ENCODE data around the gene ZGLP1.
"Not testable (repeated sequence)": the region's sequence is repeated elsewhere in the genome, so short reads cannot be mapped to it uniquely, and the experiment has no call there.

Gene ZGLP1

DNA sequence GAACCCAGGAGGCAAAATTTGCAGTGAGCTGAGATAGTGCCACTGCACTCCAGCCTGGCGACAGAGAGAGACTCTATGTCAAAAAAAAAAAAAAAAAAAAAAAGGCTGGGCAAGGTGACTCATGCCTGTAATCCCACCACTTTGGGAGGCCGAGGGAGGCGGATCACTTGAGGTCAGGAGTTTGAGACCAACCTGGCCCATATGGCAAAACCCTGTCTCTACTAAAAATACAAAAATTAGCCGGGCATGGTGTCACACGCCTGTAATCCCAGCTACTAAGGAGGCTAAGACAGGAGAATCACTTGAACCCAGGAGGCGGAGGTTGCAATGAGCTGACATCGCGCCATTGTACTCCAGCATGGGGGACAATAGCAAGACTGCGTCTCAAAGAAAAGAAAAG lies 27.1 kb upstream of the ZGLP1 start:
- no CpG with 5 or more reads among the region's 9 CpGs for WGBS (ENCODE audit: insufficient coverage, insufficient read length)
- H3K27ac ChIP-seq (ENCODE audit: low read length); H3K9me3 ChIP-seq (ENCODE audit: control insufficient read depth, insufficient read depth, low read length); H3K36me3 ChIP-seq (ENCODE audit: control insufficient read depth, insufficient read depth, low read length); H3K27me3 ChIP-seq (ENCODE audit: control insufficient read depth, insufficient read depth, low read length); H3K4me3 ChIP-seq (ENCODE audit: low read length); DNase-seq (ENCODE audit: low read depth, low spot score): not testable (repeated sequence)
- H3K4me1 ChIP-seq (ENCODE audit: control insufficient read depth, insufficient read depth, low read length) = peaks cover 18% of the 10 kb centered on the region

DNA sequence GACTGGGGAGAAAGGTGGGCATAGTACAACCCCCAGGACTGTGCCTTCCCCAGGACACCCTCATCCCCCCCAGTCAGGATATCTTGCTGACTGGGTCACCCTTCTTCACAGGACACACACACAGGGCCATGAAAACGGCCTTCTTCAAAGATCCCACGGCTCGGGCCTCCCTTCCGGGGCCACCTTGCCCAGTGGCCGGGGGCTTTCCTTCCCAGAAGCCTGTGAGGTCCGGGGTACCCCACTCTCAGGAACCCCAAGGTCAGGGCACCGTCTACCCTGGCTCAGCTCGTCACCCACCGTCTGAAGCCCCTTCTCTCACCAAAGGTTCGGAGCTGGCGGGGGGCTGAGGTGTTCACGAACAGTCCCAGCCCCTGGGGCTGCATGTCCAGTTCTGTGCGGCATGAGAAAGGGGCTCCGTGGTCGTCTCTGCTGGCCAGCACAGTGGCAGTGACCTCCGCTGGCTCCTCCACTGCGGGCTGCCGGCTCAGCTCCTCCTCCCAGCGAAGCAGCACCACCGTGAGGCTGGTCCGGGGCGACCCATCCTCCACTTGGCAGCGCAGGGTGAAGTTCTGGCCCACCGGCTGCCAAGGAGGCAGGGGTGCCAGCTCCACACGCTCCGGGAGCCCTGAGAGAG lies 25.9 kb upstream of the ZGLP1 start:
- Histone ChIP-seq H3K27me3 (ENCODE audit: control insufficient read depth, insufficient read depth, low read length) (no peaks in the 10 kb centered on the region), H3K4me3 (ENCODE audit: low read length) (no peak overlapping the region; the same call in 1 of the 2 replicates), H3K4me1 (ENCODE audit: control insufficient read depth, insufficient read depth, low read length) (peaks cover 18% of the 10 kb centered on the region), H3K36me3 (ENCODE audit: control insufficient read depth, insufficient read depth, low read length) (no peaks in the 10 kb centered on the region; the same call in 1 of the 2 replicates), H3K9me3 (ENCODE audit: control insufficient read depth, insufficient read depth, low read length) (no peaks in the 10 kb centered on the region), H3K27ac (ENCODE audit: low read length) (no peak overlapping the region)
- no peak for DNase-seq (ENCODE audit: low read depth, low spot score)
- no CpG with 5 or more reads among the region's 26 CpGs for WGBS (ENCODE audit: insufficient coverage, insufficient read length)

DNA sequence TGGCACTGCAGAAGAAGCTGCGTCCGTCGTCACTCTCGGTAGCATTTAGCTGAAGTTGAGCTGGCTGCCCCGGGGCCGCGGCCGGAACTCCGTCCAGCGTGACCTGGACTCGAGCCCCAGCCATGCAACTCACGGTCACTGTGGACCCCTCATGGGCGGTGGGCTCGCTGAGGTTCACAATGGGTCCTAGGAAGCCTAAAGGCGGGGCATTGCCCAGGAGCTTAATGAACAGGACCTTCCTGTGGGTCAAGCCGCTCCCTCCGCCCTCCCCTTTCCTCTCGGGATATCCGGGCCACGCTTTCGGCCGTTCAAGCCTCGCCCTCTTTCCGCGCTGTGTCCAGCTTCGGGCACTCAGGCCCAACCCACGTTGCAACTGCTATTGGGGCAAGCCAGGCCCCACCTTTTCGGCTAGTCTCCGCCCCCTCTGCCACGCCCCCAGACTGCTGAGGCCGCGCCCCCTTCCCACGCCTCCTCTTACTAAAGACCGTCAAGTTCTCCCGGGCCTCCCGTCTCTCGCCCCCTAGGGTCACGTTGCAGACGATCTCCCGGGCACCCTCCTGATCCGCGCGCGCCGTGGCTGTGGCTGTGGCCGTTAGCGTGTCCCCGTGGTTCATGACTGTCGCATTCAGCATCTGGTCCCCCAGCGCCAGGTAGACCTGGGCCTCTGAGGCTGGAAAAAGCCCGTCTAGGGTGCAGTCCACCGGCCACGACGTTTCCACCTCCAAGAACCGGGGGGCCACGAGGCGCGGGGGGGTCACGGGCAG lies 25.2 kb upstream of the ZGLP1 start:
- Histone ChIP-seq H3K36me3 (ENCODE audit: control insufficient read depth, insufficient read depth, low read length) (peaks cover 5% of the 10 kb centered on the region), H3K4me1 (ENCODE audit: control insufficient read depth, insufficient read depth, low read length) (peaks cover 18% of the 10 kb centered on the region), H3K9me3 (ENCODE audit: control insufficient read depth, insufficient read depth, low read length) (no peaks in the 10 kb centered on the region), H3K4me3 (ENCODE audit: low read length) (peak overlapping the region; percentile 95; the same call in 1 of the 2 replicates), H3K27me3 (ENCODE audit: control insufficient read depth, insufficient read depth, low read length) (no peaks in the 10 kb centered on the region), H3K27ac (ENCODE audit: low read length) (no peak overlapping the region)
- DNase-seq (ENCODE audit: low read depth, low spot score) = no peak
- WGBS (ENCODE audit: insufficient coverage, insufficient read length) = no CpG with 5 or more reads among the region's 59 CpGs

GRCh38 chr19:10333758-10334587 lies 24.4 kb upstream of the ZGLP1 start:
- no peak for DNase-seq (ENCODE audit: low read depth, low spot score)
- Histone ChIP-seq H3K4me3 (ENCODE audit: low read length) (peak overlapping the region; percentile 95; the same call in 1 of the 2 replicates), H3K27ac (ENCODE audit: low read length) (no peak overlapping the region), H3K4me1 (ENCODE audit: control insufficient read depth, insufficient read depth, low read length) (peaks cover 10% of the 10 kb centered on the region), H3K9me3 (ENCODE audit: control insufficient read depth, insufficient read depth, low read length) (no peaks in the 10 kb centered on the region), H3K36me3 (ENCODE audit: control insufficient read depth, insufficient read depth, low read length) (peaks cover 12% of the 10 kb centered on the region), H3K27me3 (ENCODE audit: control insufficient read depth, insufficient read depth, low read length) (no peaks in the 10 kb centered on the region)
- no CpG with 5 or more reads among the region's 44 CpGs for WGBS (ENCODE audit: insufficient coverage, insufficient read length)

GRCh38 chr19:10332965-10333757 lies 23.5 kb upstream of the ZGLP1 start, which contains the start of gene RAVER1:
TSS of gene RAVER1 (minus strand) at chr19:10333529. CDS start at chr19:10333507, 22 bp downstream.
- no CpG with 5 or more reads among the region's 82 CpGs for WGBS (ENCODE audit: insufficient coverage, insufficient read length)
- H3K9me3 ChIP-seq (ENCODE audit: control insufficient read depth, insufficient read depth, low read length) = no peaks in the 10 kb centered on the region
- peaks cover 18% of the 10 kb centered on the region for H3K36me3 ChIP-seq (ENCODE audit: control insufficient read depth, insufficient read depth, low read length)
- no peaks in the 10 kb centered on the region for H3K27me3 ChIP-seq (ENCODE audit: control insufficient read depth, insufficient read depth, low read length)
- H3K27ac ChIP-seq (ENCODE audit: low read length) = no peak within 1 kb of the TSS
- DNase-seq (ENCODE audit: low read depth, low spot score) = peak; percentile 85
- H3K4me3 ChIP-seq (ENCODE audit: low read length) = peak within 1 kb of the TSS; percentile 95
- peaks cover 6% of the 10 kb centered on the region for H3K4me1 ChIP-seq (ENCODE audit: control insufficient read depth, insufficient read depth, low read length)

- H3K27ac ChIP-seq (ENCODE audit: low read length) = no peak overlapping the region
- no peaks in the 10 kb centered on the region for H3K27me3 ChIP-seq (ENCODE audit: control insufficient read depth, insufficient read depth, low read length)
- peak overlapping the region; percentile 95; the same call in 1 of the 2 replicates for H3K4me3 ChIP-seq (ENCODE audit: low read length)
- DNase-seq (ENCODE audit: low read depth, low spot score) = no peak
- H3K9me3 ChIP-seq (ENCODE audit: control insufficient read depth, insufficient read depth, low read length) = no peaks in the 10 kb centered on the region
- WGBS (ENCODE audit: insufficient coverage, insufficient read length) = no CpG with 5 or more reads among the region's 18 CpGs
- H3K36me3 ChIP-seq (ENCODE audit: control insufficient read depth, insufficient read depth, low read length) = peaks cover 26% of the 10 kb centered on the region
- peaks cover 6% of the 10 kb centered on the region for H3K4me1 ChIP-seq (ENCODE audit: control insufficient read depth, insufficient read depth, low read length)
Measured at GRCh38 chr19:10332158-10332964, 22.7 kb upstream of the ZGLP1 start.

- H3K27ac ChIP-seq (ENCODE audit: low read length) = no peak overlapping the region
- WGBS (ENCODE audit: insufficient coverage, insufficient read length) = no CpG with 5 or more reads among the region's 13 CpGs
- no peak for DNase-seq (ENCODE audit: low read depth, low spot score)
- no peaks in the 10 kb centered on the region for H3K27me3 ChIP-seq (ENCODE audit: control insufficient read depth, insufficient read depth, low read length)
- H3K9me3 ChIP-seq (ENCODE audit: control insufficient read depth, insufficient read depth, low read length) = no peaks in the 10 kb centered on the region
- H3K4me3 ChIP-seq (ENCODE audit: low read length) = no peak overlapping the region
- H3K4me1 ChIP-seq (ENCODE audit: control insufficient read depth, insufficient read depth, low read length) = peaks cover 4% of the 10 kb centered on the region; the same call in 1 of the 2 replicates
- peaks cover 30% of the 10 kb centered on the region for H3K36me3 ChIP-seq (ENCODE audit: control insufficient read depth, insufficient read depth, low read length)
Measured at GRCh38 chr19:10329555-10329954, 19.9 kb upstream of the ZGLP1 start.

GRCh38 chr19:10328558-10329429 lies 19.2 kb upstream of the ZGLP1 start:
- no peak for DNase-seq (ENCODE audit: low read depth, low spot score)
- Histone ChIP-seq H3K27me3 (ENCODE audit: control insufficient read depth, insufficient read depth, low read length) (no peaks in the 10 kb centered on the region), H3K4me1 (ENCODE audit: control insufficient read depth, insufficient read depth, low read length) (peaks cover 3% of the 10 kb centered on the region; the same call in 1 of the 2 replicates), H3K4me3 (ENCODE audit: low read length) (no peak overlapping the region), H3K9me3 (ENCODE audit: control insufficient read depth, insufficient read depth, low read length) (no peaks in the 10 kb centered on the region), H3K27ac (ENCODE audit: low read length) (no peak overlapping the region), H3K36me3 (ENCODE audit: control insufficient read depth, insufficient read depth, low read length) (peaks cover 30% of the 10 kb centered on the region)
- no CpG with 5 or more reads among the region's 41 CpGs for WGBS (ENCODE audit: insufficient coverage, insufficient read length)

- Histone ChIP-seq H3K4me1 (ENCODE audit: control insufficient read depth, insufficient read depth, low read length) (peaks cover 3% of the 10 kb centered on the region; the same call in 1 of the 2 replicates), H3K27me3 (ENCODE audit: control insufficient read depth, insufficient read depth, low read length) (no peaks in the 10 kb centered on the region), H3K9me3 (ENCODE audit: control insufficient read depth, insufficient read depth, low read length) (no peaks in the 10 kb centered on the region), H3K4me3 (ENCODE audit: low read length) (no peak overlapping the region), H3K36me3 (ENCODE audit: control insufficient read depth, insufficient read depth, low read length) (peaks cover 40% of the 10 kb centered on the region), H3K27ac (ENCODE audit: low read length) (no peak overlapping the region)
- DNase-seq (ENCODE audit: low read depth, low spot score) = no peak
- WGBS (ENCODE audit: insufficient coverage, insufficient read length) = no CpG with 5 or more reads among the region's 7 CpGs
Measured at GRCh38 chr19:10327793-10328192, 18.2 kb upstream of the ZGLP1 start.
